Suppressor macrophage (primary cell): ENCODE measurements around the gene PBX1.

Experiments used
- DNase-seq, 4 experiments: peaks; one replicate each; pipeline ENCODE4 v3.0.0-alpha.2; 2020 to 2022

Gene PBX1

DNA sequence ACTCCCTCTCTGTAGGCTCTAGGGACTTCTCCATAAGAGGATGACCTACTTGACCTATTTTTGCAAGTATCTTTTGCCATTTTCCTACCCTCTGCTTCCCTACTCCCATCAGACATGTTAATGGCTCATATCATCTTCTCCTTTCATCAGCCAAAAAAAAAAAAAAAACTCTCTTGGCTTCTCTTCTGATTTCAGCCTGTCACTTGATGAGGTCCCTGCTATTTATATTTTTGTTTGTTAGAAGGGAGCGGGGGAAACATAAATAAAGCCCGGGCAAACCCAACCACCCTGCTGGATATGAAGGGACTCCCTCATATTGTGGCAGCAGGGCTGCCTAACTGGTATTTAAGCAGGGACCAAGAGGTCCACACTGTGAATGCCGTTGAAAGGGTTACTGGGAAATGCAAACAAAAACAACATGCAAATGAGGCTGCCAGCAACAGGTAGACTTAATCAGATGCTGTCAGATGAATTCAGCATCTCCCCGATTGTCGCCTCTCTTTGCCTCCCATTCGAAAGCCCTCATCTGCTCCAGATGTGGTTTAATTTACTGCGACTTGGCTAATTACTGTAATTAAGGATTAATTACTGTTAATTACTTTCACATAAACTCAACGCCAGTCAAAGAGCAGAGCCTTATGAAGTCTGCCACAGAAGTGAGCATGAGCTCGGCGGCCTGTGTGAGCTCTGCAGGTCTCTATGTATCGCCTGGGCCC is 172.3 kb downstream of the PBX1 start:
- DNase-seq = no peak

GRCh38 chr1:164733070-164733469 is 174.1 kb downstream of the PBX1 start:
- no peak for DNase-seq

GRCh38 chr1:164733734-164734133 is 174.8 kb downstream of the PBX1 start:
- DNase-seq = no peak

DNA sequence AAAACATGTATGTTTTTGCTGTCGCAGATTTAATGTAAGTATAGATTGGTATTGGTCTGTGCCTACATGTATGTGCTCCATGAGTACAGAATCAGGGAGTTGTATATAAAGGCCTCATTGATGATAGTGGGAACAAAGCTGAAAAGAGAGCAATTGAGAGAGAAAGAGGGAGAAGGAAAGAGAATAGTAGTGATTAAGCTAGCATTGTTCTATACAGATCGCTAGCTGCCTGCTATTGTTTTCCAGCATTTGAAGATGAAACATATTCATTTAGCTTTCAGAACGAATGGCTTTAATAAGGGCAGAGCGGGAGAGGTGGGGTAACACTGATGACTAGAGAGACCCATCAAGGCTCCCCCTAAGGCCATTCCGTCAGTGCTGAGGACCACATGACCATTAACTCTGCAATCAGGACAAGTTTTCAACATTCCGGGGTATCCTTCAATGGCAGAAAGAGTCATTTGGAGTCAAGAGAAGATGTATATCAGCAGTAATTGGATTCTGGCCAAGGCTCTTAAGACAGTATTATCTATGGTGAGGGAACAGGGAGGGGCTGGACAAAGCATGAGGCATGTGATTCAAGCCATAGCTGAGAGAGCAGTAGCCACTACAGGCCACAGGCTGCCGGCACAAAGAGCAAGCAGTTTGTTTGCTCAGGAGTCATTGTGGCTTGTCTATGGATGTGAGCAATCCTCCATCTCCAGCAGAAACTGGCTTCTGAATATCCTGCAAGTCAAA is 176.5 kb downstream of the PBX1 start:
- DNase-seq = no peak

- DNase-seq = no peak
These were observed 177.2 kb downstream of the PBX1 start for GRCh38 chr1:164736137-164736536.

GRCh38 chr1:164739189-164739588 is 180.2 kb downstream of the PBX1 start:
- DNase-seq = no peak

DNA sequence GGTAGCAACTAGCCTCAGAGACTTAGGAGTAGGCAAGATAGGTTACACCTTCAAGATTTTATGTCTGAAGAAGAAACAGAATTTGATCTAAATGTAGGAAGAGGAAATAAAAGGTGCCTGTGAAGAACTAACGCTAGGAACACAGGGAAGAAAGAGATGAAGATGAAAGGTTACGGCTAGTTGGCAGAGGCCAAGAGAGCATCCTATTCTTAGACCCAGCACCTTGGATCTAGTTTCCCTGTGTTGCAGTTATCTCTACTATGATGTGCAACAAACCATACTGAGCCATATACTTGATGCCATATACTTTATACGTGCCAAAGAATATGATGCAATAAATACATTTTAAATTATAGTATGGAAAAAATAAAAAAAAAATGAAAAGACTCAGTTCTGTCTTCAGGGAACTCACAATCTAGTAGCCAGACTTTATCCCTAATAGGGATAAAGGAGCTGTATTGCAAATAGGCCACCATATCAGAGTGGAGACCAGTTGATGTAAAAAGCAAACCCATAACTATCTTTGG is 181.1 kb downstream of the PBX1 start:
- DNase-seq = no peak

DNA sequence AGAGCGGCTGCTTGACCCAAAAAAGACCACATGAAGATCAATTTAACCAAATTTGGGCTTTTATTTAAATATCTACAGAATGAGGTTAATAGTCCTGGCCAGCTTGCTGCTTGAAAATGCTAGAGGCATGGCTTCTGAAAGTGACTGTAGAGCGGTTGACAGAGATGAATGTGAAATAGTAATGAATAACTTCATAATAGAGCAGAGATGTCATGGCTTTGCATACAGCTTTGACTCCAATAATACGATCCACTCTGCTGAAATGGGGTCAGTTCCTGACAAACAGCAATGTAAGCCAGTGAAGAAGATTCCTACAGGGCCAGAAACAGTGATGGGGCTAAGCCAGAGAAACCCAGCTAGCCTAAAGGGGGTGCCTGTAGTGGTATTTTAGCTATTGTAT is 183.8 kb downstream of the PBX1 start:
- DNase-seq = no peak

DNA sequence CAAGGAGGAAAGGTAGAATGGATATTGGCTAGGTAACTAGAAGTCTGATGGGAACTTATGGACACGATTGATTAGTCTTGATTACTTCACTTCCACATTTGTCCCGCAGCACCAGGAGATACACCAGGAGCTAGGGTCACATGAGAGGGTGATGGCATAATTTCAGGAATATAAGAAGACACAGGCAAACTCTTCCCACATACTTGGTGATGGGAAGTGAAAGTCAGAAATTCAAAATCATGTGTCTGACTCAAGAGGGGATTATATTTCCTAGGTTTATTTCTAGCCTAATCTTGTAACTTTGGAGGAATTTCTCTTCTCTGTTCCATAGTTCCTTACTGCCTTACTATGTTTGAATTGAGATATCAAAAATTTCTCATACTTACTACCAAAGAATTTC is 185.0 kb downstream of the PBX1 start:
- peak; percentile 7 to 43 (median 20) for DNase-seq

- no peak for DNase-seq
These were observed 186.8 kb downstream of the PBX1 start for GRCh38 chr1:164745736-164746135.

DNA sequence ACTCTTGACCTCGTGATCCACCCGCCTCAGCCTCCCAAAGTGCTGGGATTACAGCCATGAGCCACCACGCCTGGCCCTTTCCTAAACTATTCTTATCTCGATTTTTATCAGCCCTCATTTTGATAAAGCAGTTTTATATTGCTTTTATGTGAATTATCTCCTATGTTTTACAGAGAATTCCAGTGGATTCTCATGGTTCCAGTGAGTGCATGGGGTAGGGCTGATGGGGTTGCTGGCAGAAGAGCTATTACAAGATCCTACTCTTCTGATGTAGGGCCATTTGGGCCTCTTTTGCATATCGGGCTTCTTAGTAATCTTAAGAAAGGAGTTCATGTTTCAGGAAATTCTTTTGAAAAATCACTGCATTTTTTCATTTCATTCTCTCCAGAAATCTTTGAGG is 187.6 kb downstream of the PBX1 start:
- no peak for DNase-seq

DNA sequence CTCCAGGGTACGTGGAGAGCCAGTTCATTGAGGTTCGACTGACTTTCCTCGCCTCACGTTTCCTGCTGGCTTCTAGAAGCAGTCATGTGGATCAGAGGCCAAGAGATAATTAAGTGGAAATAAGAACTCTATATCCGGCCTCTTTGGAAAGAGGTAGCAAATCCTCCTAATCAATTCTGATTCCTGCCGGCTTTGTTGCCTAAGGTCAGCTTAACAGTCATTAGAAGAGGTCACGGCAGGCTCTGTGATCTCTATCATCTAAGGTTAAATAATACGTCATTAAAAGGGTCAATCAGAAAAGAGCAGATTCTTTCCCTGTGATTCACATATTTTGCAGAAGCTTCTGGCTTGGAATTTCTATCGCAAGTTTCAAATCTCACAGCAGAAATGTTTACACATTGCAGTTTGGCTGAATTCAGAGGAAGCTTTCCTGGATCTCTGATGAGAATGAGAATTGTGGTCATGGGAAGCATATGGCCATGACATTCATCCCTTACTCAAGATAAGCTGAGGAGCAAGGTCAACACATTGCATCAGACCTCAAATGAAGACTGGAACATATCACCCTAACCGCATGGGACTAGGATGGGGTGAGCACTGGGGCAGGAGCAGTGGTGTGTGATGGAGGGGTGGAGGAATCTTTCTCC is 189.4 kb downstream of the PBX1 start:
- no peak for DNase-seq

DNA sequence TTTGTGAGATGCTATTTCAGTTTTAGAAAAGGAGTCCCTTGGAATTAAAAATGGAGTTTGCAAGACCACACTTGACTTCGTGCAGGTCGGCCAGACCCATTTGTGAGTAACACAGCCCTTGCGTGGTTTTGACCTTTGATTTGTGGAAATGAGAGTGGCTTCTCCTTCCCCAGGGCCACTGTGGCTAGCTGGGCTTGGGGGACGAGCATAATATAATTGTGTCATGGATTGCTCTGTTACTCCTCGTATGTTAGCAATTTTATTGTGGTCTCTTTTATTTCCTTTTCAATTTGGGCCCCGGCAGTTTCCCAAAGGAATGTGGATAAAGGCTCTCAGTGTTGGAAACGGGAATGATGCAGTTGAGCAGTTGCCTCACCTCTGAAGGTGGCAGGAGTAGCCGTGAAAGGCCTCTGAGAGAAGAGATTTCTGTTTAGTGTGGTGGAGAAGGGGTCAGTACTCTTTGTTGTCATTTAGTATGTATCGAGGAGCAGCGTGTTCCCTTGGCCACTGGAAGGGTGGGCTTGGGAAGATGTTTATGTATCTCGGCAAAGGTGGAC is 194.6 kb downstream of the PBX1 start:
- DNase-seq = no peak

- DNase-seq = no peak
These were observed 195.2 kb downstream of the PBX1 start for GRCh38 chr1:164754088-164754600.

DNA sequence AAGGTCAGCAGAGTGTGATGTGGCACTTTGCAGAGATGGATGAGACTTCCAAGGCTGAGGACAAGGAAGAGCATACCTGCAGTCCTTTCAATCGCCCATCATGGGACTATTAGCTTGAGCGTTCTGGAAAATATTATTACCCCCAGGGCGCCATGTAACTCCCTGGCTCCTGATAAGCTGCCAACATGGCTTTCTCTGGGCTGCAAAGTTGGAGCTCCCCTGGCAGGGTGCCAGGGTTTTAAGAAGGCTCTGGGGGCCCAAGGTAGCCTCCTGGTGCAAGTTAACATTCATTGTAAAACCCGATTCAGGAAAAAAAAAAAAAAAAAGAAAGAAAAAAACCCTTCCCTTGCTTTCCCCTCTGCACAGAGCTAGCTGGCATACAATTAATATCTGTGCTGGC is 196.7 kb downstream of the PBX1 start:
- DNase-seq = no peak

DNA sequence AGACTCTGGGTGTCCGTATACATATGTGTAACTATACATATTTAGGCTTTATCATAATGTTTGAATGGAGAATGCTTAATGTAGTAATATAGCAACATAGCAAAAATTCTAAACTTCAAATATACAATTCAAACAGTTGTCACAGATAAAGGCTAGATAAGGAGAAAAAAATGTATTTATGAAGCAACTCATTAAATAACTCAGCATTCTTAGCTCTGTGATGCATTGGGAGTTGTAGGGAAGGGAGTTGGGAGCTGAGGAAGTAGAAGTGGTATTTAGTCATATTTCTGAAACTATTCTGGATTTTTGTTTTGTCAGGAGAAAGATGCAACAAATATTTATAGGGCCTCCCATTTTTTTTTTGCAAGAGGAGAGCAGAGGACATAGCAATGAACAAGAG is 197.8 kb downstream of the PBX1 start:
- DNase-seq = no peak

DNA sequence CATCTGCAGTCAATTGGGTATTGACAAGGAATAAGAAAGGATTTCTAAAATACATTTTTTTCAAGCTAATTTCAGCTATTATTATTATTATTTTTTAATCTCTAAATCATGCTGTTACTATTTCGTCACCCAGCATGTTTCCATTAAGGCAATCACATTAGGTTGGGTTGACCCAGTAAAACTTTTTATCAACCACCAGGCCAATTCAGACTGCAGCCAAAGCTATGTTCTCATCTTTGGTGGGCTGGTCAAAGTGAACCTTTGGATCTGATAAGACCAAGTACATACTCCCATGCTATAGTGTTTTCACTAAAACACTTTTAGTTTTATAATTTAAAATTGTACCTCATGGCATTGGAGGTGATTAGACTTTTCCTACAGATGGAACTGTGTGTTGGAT is 198.6 kb downstream of the PBX1 start:
- DNase-seq = no peak

- no peak for DNase-seq
These were observed 200.3 kb downstream of the PBX1 start for GRCh38 chr1:164759144-164759920.

DNA sequence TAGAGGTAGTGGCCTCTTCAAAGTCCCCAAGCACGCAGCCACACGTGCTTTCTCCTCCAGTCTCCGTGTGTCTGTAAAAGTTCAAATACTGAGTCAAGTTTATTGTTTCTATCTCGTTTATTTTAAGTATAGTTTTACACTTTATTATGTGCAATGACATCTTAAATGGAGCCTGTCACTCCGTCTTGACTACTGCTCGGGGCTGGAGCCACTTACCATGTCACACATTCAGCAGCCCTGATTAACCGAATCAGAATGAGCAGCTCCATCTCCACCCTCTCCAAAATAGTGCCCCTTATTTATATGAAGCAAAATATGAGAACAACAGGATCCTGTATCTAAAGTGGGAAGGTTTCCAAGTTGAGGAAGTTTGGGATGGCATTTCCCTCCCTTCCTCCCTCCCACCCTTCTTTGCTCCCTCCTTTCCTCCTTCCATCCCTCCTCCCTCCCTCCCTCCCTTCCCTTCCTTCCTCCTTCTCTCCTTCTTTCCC is 201.0 kb downstream of the PBX1 start:
- DNase-seq = no peak

- DNase-seq = no peak
These were observed 201.6 kb downstream of the PBX1 start for GRCh38 chr1:164760569-164760968.

DNA sequence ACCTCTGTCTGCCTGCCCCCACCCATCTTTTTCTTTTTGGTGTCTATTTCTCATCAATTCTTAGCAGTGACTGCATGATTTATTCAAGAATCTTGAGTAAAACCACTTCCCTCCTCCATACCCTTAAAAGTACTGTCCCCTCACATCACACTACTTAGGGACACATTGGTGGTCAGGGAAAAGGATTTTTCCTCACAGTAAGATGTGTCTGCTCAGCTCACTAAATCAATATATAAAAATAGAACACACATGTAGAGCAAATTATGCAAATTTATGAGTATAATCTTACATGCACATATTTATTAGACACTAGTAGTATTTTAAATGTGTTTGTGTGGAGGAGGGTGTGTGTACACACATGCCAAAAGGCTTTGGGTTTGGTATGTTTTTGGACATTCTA is 202.0 kb downstream of the PBX1 start:
- no peak for DNase-seq

DNA sequence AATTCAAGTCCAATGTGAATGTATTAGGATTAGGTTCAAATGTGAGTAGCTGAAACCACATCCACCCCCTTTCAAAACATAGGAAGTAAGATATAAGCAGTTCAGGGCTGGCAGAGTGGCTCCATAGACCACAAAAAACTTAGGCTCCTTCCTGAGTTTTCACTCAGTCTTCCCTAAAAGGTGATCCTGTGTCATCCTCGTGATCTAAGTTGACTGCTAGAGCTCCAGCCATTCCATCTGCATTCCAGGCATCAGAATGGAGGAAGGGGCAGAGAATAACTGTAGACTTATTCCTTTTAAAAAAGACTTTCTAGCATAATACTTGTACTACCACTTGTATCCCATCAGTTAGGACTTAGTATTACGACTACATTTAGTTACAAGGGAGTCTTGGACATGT is 204.1 kb downstream of the PBX1 start:
- DNase-seq = no peak
